ENCODE measurements around the gene SYT6. TPM values are rescaled to one million over a fixed set of nuclear protein-coding genes. Genes with fewer than 3 reads are reported as not detected.

Gene SYT6
- total and polyA plus RNA-seq, 10 of the 15 experiments (the other 5 are each of a cell fraction or from before 2014, with no cell fraction given) = 0.05 to 0.39 TPM; not detected in 8

GRCh38 chr1:114155706-114156105 lies 2.0 kb upstream of the SYT6 start:
- no peak overlapping the region for H3K27ac ChIP-seq (ENCODE audit: control insufficient read depth, insufficient read depth)
- ChIA-PET RAD21 (ENCODE audit: unreplicated experiment) (no interaction called here), POLR2A (no interaction called here), CTCF (interaction anchor here (0.6 kb wide), 1 partner anchor 14 kb away, joined by 3 read pairs; no protein-coding TSS in a partner anchor), SMC1A (ENCODE audit: uncharacterized antibody, unreplicated experiment) (no interaction called here)
- H4K20me1 ChIP-seq (ENCODE audit: control insufficient read depth, insufficient read depth) = no peaks in the 10 kb centered on the region
- no peak overlapping the region for H3K9ac ChIP-seq (ENCODE audit: control insufficient read depth, insufficient read depth, low read length)
- no peak overlapping the region for H2AFZ ChIP-seq (ENCODE audit: control insufficient read depth, low read depth, low read length)
- H3K9me3 ChIP-seq (replicated peaks; ENCODE audit: control insufficient read depth, insufficient read depth, low read length) = no peaks in the 10 kb centered on the region
- DNase-seq (ENCODE audit: low read depth, low spot score) = no peak
- H3K4me3 ChIP-seq = no peak overlapping the region
- no peaks in the 10 kb centered on the region for H3K36me3 ChIP-seq (ENCODE audit: control insufficient read depth in 2 of 2, insufficient read depth in 2 of 2, low read length in 1 of 2)
- intact Hi-C loops (cut with micrococcal nuclease; ENCODE audit: unreplicated experiment) = no loop called here
- H3K79me2 ChIP-seq (ENCODE audit: control insufficient read depth, insufficient read depth, low read length) = no peaks in the 10 kb centered on the region
- peaks cover 11 to 21% of the 10 kb centered on the region in 2 experiments for H3K27me3 ChIP-seq (replicated peaks in 1 of 2; ENCODE audit: control insufficient read depth in 2 of 2, insufficient read depth in 2 of 2, low read length in 1 of 2)
- TF ChIP-seq HDGF (IDR thresholded peaks at IDR 0.05) (no peak), SRF (IDR thresholded peaks at IDR 0.05; ENCODE audit: low read depth in 2 of 2, low read length in 2 of 2) (no peak), SPI1 (IDR thresholded peaks at IDR 0.05; ENCODE audit: borderline replicate concordance, insufficient read depth, low read depth, low read length) (no peak), MLLT1 (IDR thresholded peaks at IDR 0.05) (no peak), MAX (IDR thresholded peaks at IDR 0.05; ENCODE audit: low read depth, low read length) (no peak), IRF3 (IDR thresholded peaks at IDR 0.05) (no peak), HSF1 (IDR thresholded peaks at IDR 0.05; ENCODE audit: low read depth, low read length) (no peak), ZBED1 (IDR thresholded peaks at IDR 0.05; ENCODE audit: borderline replicate concordance) (no peak), RCOR1 (conservative IDR thresholded peaks at IDR 0.05; ENCODE audit: low read depth, low read length) (no peak), PBX3 (IDR thresholded peaks at IDR 0.05; ENCODE audit: insufficient replicate concordance, low read depth, low read length) (no peak), ATF2 (IDR thresholded peaks at IDR 0.05; ENCODE audit: low read length) (no peak), SREBF2 (IDR thresholded peaks at IDR 0.05; ENCODE audit: low read length) (no peak), CREB1 (IDR thresholded peaks at IDR 0.05; ENCODE audit: low read depth) (no peak), RFX5 (IDR thresholded peaks at IDR 0.05; ENCODE audit: low read depth, low read length) (no peak)
- WGBS (ENCODE audit: insufficient coverage, insufficient replicate concordance, low lambda C conversion rate, missing lambda C conversion rate) = 42% methylated on average over 8 of the region's 8 CpGs
- BruUV-seq (replicated peaks) = no TSS peak
- in situ Hi-C loops (cut with MboI) = no loop called here
- H3K4me1 ChIP-seq (ENCODE audit: control insufficient read depth, insufficient read depth, low read length) = no peaks in the 10 kb centered on the region
- H3K4me2 ChIP-seq (ENCODE audit: control insufficient read depth, insufficient read depth) = no peak overlapping the region
- no peak for FAIRE-seq
- no peak for ATAC-seq

All from GM12878 (cell line).